Parathyroid adenoma (tissue), 2 donors: Measurements from ENCODE around the gene DAPK1.

Source experiments
- H2AFZ ChIP-seq: fragments of 300-600 bp; sonication (generic); one replicate; pipeline ENCODE4 v1.7.0; 2017; ENCODE audit warnings: antibody characterized with exemption, mild to moderate bottlenecking
- H3K27ac ChIP-seq: fragments of 300-600 bp; sonication (generic); one replicate; pipeline ENCODE4 v1.7.0; 2017
- H3K27me3 ChIP-seq: fragments of 300-600 bp; sonication (generic); one replicate; pipeline ENCODE4 v1.7.0; 2017; ENCODE audit warnings: low read length; ENCODE audit not compliant: control insufficient read depth, insufficient read depth
- H3K36me3 ChIP-seq: fragments of 300-600 bp; sonication (generic); one replicate; pipeline ENCODE4 v1.7.0; 2017; ENCODE audit warnings: low read length; ENCODE audit not compliant: control insufficient read depth, insufficient read depth
- H3K4me1 ChIP-seq: fragments of 300-600 bp; sonication (generic); one replicate; pipeline ENCODE4 v1.7.0; 2017; ENCODE audit warnings: control low read depth
- H3K4me2 ChIP-seq: fragments of 300-600 bp; sonication (generic); one replicate; pipeline ENCODE4 v1.7.0; 2017; ENCODE audit warnings: low read length
- H3K4me3 ChIP-seq: fragments of 300-600 bp; sonication (generic); one replicate; pipeline ENCODE4 v1.7.0; 2017; ENCODE audit warnings: low read depth, low read length
- H3K79me2 ChIP-seq: fragments of 300-600 bp; sonication (generic); one replicate; pipeline ENCODE4 v1.7.0; 2017; ENCODE audit warnings: control low read depth
- H3K9ac ChIP-seq: fragments of 300-600 bp; sonication (generic); one replicate; pipeline ENCODE4 v1.7.0; 2017; ENCODE audit warnings: mild to moderate bottlenecking
- H3K9me3 ChIP-seq: fragments of 300-600 bp; sonication (generic); one replicate; pipeline ENCODE4 v1.7.0; 2017; ENCODE audit warnings: low read length; ENCODE audit not compliant: control insufficient read depth
- CTCF ChIP-seq: fragments of 300-600 bp; sonication (generic); IDR thresholded peaks from one replicate; pipeline ENCODE4 v1.7.0; 2017; ENCODE audit warnings: antibody characterized with exemption, mild to moderate bottlenecking
- donor health status: primary hyperparathyroidism.

Gene DAPK1

GRCh38 chr9:87556039-87556438, 58.4 kb downstream of the DAPK1 start:
- Histone ChIP-seq H3K4me2 (no peak overlapping the region), H3K9me3 (no peaks in the 10 kb centered on the region), H3K79me2 (peaks cover 4% of the 10 kb centered on the region), H3K27me3 (no peaks in the 10 kb centered on the region), H3K4me1 (peaks cover 9% of the 10 kb centered on the region), H2AFZ (no peak overlapping the region), H3K36me3 (no peaks in the 10 kb centered on the region), H3K9ac (no peak overlapping the region), H3K4me3 (no peak overlapping the region), H3K27ac (no peak overlapping the region)
- no peak for TF ChIP-seq CTCF

- H3K9ac ChIP-seq: no peak overlapping the region
- no peak overlapping the region for H2AFZ ChIP-seq
- no peak overlapping the region for H3K27ac ChIP-seq
- no peaks in the 10 kb centered on the region for H3K36me3 ChIP-seq
- H3K4me1 ChIP-seq: peaks cover 7% of the 10 kb centered on the region
- no peak overlapping the region for H3K4me2 ChIP-seq
- no peak overlapping the region for H3K4me3 ChIP-seq
- no peaks in the 10 kb centered on the region for H3K9me3 ChIP-seq
- H3K27me3 ChIP-seq: no peaks in the 10 kb centered on the region
- H3K79me2 ChIP-seq: peaks cover 4% of the 10 kb centered on the region
- no peak for TF ChIP-seq CTCF
Observed at GRCh38 chr9:87556821-87557220, 59.2 kb downstream of the DAPK1 start.

GRCh38 chr9:87557996-87558395, 60.3 kb downstream of the DAPK1 start:
- H3K4me1 ChIP-seq: peaks cover 4% of the 10 kb centered on the region

GRCh38 chr9:87558606-87559190, 61.0 kb downstream of the DAPK1 start:
- H3K4me1 ChIP-seq: peaks cover 4% of the 10 kb centered on the region
- no peak overlapping the region for H3K4me2 ChIP-seq
- H3K27ac ChIP-seq: no peak overlapping the region
- no peak overlapping the region for H2AFZ ChIP-seq
- no peaks in the 10 kb centered on the region for H3K9me3 ChIP-seq
- no peaks in the 10 kb centered on the region for H3K36me3 ChIP-seq
- H3K9ac ChIP-seq: no peak overlapping the region
- H3K79me2 ChIP-seq: peaks cover 4% of the 10 kb centered on the region
- TF ChIP-seq CTCF: no peak
- no peak overlapping the region for H3K4me3 ChIP-seq
- no peaks in the 10 kb centered on the region for H3K27me3 ChIP-seq

More at GRCh38 chr9:87557996-87558395, 60.3 kb downstream of the DAPK1 start:
- H3K79me2 ChIP-seq: peaks cover 4% of the 10 kb centered on the region
- TF ChIP-seq CTCF: no peak
- no peak overlapping the region for H3K4me3 ChIP-seq
- H3K27me3 ChIP-seq: no peaks in the 10 kb centered on the region
- no peak overlapping the region for H3K27ac ChIP-seq
- H3K4me2 ChIP-seq: no peak overlapping the region
- no peak overlapping the region for H2AFZ ChIP-seq
- H3K36me3 ChIP-seq: no peaks in the 10 kb centered on the region
- no peaks in the 10 kb centered on the region for H3K9me3 ChIP-seq
- H3K9ac ChIP-seq: no peak overlapping the region

GRCh38 chr9:87562062-87562461, 64.4 kb downstream of the DAPK1 start:
- H3K27me3 ChIP-seq: no peaks in the 10 kb centered on the region
- H3K9ac ChIP-seq: no peak overlapping the region
- H3K4me2 ChIP-seq: no peak overlapping the region
- H3K4me3 ChIP-seq: no peak overlapping the region
- TF ChIP-seq CTCF: no peak
- H3K4me1 ChIP-seq: no peaks in the 10 kb centered on the region
- H2AFZ ChIP-seq: no peak overlapping the region
- H3K27ac ChIP-seq: no peak overlapping the region
- no peaks in the 10 kb centered on the region for H3K36me3 ChIP-seq
- H3K9me3 ChIP-seq: no peaks in the 10 kb centered on the region
- peaks cover 4% of the 10 kb centered on the region for H3K79me2 ChIP-seq
